HepG2 (cell line): ENCODE data around the gene SAE1. TPM values are rescaled to one million over a fixed set of nuclear protein-coding genes. Genes with fewer than 3 reads are reported as not detected.

ENCODE experiments used
- ATAC-seq: fragments of 200-7000 bp; cut with Tn5 transposase; 3 replicates; pipeline ENCODE4 v1.9.1; 2020; ENCODE audit warnings: mild to moderate bottlenecking, moderate library complexity
- BruUV-seq: library from RNA; stranded (reverse); fragments of 400-500 nt; replicated peaks from 2 replicates; lab custom pipeline; 2021; lab: Mats Ljungman, UMichigan
- CTCF ChIA-PET: fragments of 300-600 bp; formaldehyde crosslinking; extraction: SDS; loops from one replicate; lab custom pipeline; 2021; ENCODE audit warnings: low total read pairs, inconsistent platforms, low intra/inter-chr PET ratio; lab: Yijun Ruan, JAX
- POLR2A ChIA-PET: fragments of 350-600 bp; sonication (Branson Sonifier 250); formaldehyde crosslinking; loops from one replicate; lab custom pipeline; 2020; ENCODE audit warnings: antibody characterized with exemption, inconsistent platforms; lab: Yijun Ruan, JAX
- DNase-seq: peaks from one replicate; pipeline ENCODE4 v3.0.0-alpha.2; 2015; ENCODE audit warnings: low spot score
- FAIRE-seq: peaks from 3 replicates; lab custom pipeline; 2011; peaks lifted over from hg19 to GRCh38; lab: Jason Lieb, UNC
- H2AFZ ChIP-seq: one replicate; pipeline ENCODE4 v1.6.1; 2011; ENCODE audit warnings: low read length, inconsistent platforms
- H3K27ac ChIP-seq: fragments of 300-600 bp; 3 replicates; pipeline ENCODE4 v1.8.0; 2011; ENCODE audit warnings: mixed run types, mild to moderate bottlenecking, mixed read lengths, low read length, inconsistent platforms; ENCODE audit not compliant: insufficient read depth; ENCODE audit errors: extremely low read length
- H3K27me3 ChIP-seq, 2 experiments: fragments of 200-600 bp in 1 of 2; 2 replicates in 1 of 2; 3 replicates in 1 of 2; pipeline versions ENCODE4 v1.6.0 to v1.8.0; 2011; ENCODE audit warnings: low read length in 2 of 2, mild to moderate bottlenecking in 2 of 2, moderate library complexity in 2 of 2, inconsistent platforms in 1 of 2; ENCODE audit not compliant: insufficient read depth in 2 of 2, control insufficient read depth in 1 of 2
- H3K36me3 ChIP-seq, 2 experiments: fragments of 200-600 bp in 1 of 2; replicated peaks in 1 of 2; 2 replicates in 1 of 2; 3 replicates in 1 of 2; pipeline versions ENCODE4 v1.5.1 to v1.8.0; 2011; ENCODE audit warnings: low read length in 2 of 2, inconsistent platforms in 1 of 2; ENCODE audit not compliant: insufficient read depth in 2 of 2, control insufficient read depth in 1 of 2
- H3K4me1 ChIP-seq: 2 replicates; pipeline ENCODE4 v1.5.1; 2012; ENCODE audit warnings: low read length, inconsistent platforms; ENCODE audit not compliant: insufficient read depth
- H3K4me2 ChIP-seq: 2 replicates; pipeline ENCODE4 v1.6.0; 2011; ENCODE audit warnings: low read depth, low read length, inconsistent platforms
- H3K4me3 ChIP-seq, 3 experiments: fragments of 200-600 bp in 1 of 3; sonication (generic), shearing (Covaris generic) in 1 of 3; replicated peaks in 1 of 3; 2 replicates each; pipeline ENCODE4 v1.5.1; 2011 to 2016; ENCODE audit warnings: low read length in 3 of 3, inconsistent platforms in 2 of 3, low read depth in 2 of 3, mild to moderate bottlenecking in 2 of 3, control low read depth in 1 of 3, mixed read lengths in 1 of 3; ENCODE audit not compliant: insufficient read depth in 1 of 3
- H3K79me2 ChIP-seq: one replicate; pipeline ENCODE4 v1.6.1; 2011; ENCODE audit warnings: low read length, inconsistent platforms; ENCODE audit not compliant: insufficient read depth
- H3K9ac ChIP-seq: 2 replicates; pipeline ENCODE4 v1.6.0; 2011; ENCODE audit warnings: mild to moderate bottlenecking, low read depth, low read length, inconsistent platforms; ENCODE audit not compliant: insufficient read depth
- H3K9me3 ChIP-seq: 2 replicates; pipeline ENCODE4 v1.5.1; 2012; ENCODE audit warnings: mild to moderate bottlenecking, low read length
- H4K20me1 ChIP-seq: 2 replicates; pipeline ENCODE4 v1.6.0; 2011; ENCODE audit warnings: inconsistent platforms, mild to moderate bottlenecking, low read length, moderate library complexity; ENCODE audit not compliant: insufficient read depth
- AGO2 ChIP-seq: fragments of 200-400 bp; formaldehyde crosslinking; optimal IDR thresholded peaks from 2 replicates; pipeline ENCODE3; 2017; ENCODE audit warnings: mild to moderate bottlenecking, low read depth, low read length, moderate library complexity
- ESRRA ChIP-seq: sonication (generic); formaldehyde crosslinking; IDR thresholded peaks from 2 replicates; pipeline ENCODE4 v1.5.1; 2020; ENCODE audit warnings: mild to moderate bottlenecking, low read depth, missing genetic modification reagents
- HNRNPH1 ChIP-seq: fragments of 200-400 bp; formaldehyde crosslinking; optimal IDR thresholded peaks from 2 replicates; pipeline ENCODE3; 2017; ENCODE audit warnings: mild to moderate bottlenecking, low read depth, low read length
- RBFOX2 ChIP-seq: fragments of 200-400 bp; formaldehyde crosslinking; IDR thresholded peaks from 2 replicates; pipeline ENCODE4 v1.6.1; 2017; ENCODE audit warnings: low read depth, mild to moderate bottlenecking, low read length
- RNF2 ChIP-seq: fragments of 450-650 bp; conservative IDR thresholded peaks from 2 replicates; pipeline ENCODE4 v1.6.1; 2016; ENCODE audit warnings: low read depth
- RXRB ChIP-seq: IDR thresholded peaks from 2 replicates; pipeline ENCODE4 v1.6.1; 2016; ENCODE audit warnings: borderline replicate concordance, missing genetic modification reagents, missing compliant biosample characterization
- SRF ChIP-seq: IDR thresholded peaks from 2 replicates; pipeline ENCODE4 v1.6.1; 2011; ENCODE audit warnings: mild to moderate bottlenecking, low read depth, low read length, moderate library complexity
- ZBTB8A ChIP-seq: sonication (generic); formaldehyde crosslinking; IDR thresholded peaks from 2 replicates; pipeline ENCODE4 v1.4.0; 2020; ENCODE audit warnings: mild to moderate bottlenecking, low read depth, missing genetic modification reagents, borderline replicate concordance
- ZMYM2 ChIP-seq: sonication (generic); formaldehyde crosslinking; IDR thresholded peaks from 2 replicates; pipeline ENCODE4 v1.8.0; 2022; ENCODE audit warnings: mild to moderate bottlenecking, missing genetic modification reagents
- ZNF510 ChIP-seq: sonication (generic); formaldehyde crosslinking; IDR thresholded peaks from 2 replicates; pipeline ENCODE4 v1.4.0; 2020; ENCODE audit warnings: low read depth, mild to moderate bottlenecking, missing genetic modification reagents
- ZNF670 ChIP-seq: sonication (generic); formaldehyde crosslinking; IDR thresholded peaks from 2 replicates; pipeline ENCODE4 v1.8.0; 2022; ENCODE audit warnings: mild to moderate bottlenecking, missing genetic modification reagents, borderline replicate concordance
- ZSCAN25 ChIP-seq: sonication (generic); formaldehyde crosslinking; IDR thresholded peaks from 2 replicates; pipeline ENCODE4 v1.8.0; 2022; ENCODE audit warnings: mild to moderate bottlenecking, missing genetic modification reagents
- WGBS: methylation state at CpG from one replicate; pipeline ENCODE4 v1.1.6; 2017; ENCODE audit warnings: low lambda C conversion rate; 5-methylcytosine and 5-hydroxymethylcytosine counted together
- in situ Hi-C: cut with HindIII; loops from 2 replicates; pipeline ENCODE4 v1.10.0; 2017; ENCODE audit warnings: low pct_unique_long_range_greater_than_20kb; ENCODE audit not compliant: extremely low pct_ligation_motif_present
- intact Hi-C: fragments of 100-400 bp; cut with micrococcal nuclease; formaldehyde crosslinking; loops from one replicate; pipeline ENCODE4 v1.10.0; 2022; ENCODE audit not compliant: unreplicated experiment
- polyA plus RNA-seq, 8 experiments: library from polyadenylated mRNA; depleted of rRNA in 3 of 8; stranded (reverse) in 7 of 8; unstranded in 1 of 8; fragments of >200 nt; fragmentation: Illumina TruSeq in 4 of 8; extraction: Trizol in 4 of 8; gene quantifications; 2 replicates each; pipeline versions ENCODE4 v1.2.1 to v1.2.3, GENCODE V29; 2011 to 2016; ENCODE audit warnings: low read depth in 4 of 8, missing spikeins in 1 of 8, mixed read lengths in 1 of 8; ENCODE audit not compliant: insufficient read depth in 1 of 8
- total RNA-seq, 5 experiments: library from RNA; depleted of rRNA; stranded (reverse); fragments of >200 nt; fragmentation: Illumina TruSeq; extraction: Trizol; gene quantifications; 2 replicates each; pipeline ENCODE4 v1.2.3, GENCODE V29; 2016; ENCODE audit warnings: low read depth in 1 of 5
- TF ChIP-seq, protein P1 (sequence below): fragments of 450-650 bp; IDR thresholded peaks from 2 replicates; pipeline ENCODE4 v1.6.1; 2016
- TF ChIP-seq, protein P2 (sequence below): sonication (generic); formaldehyde crosslinking; IDR thresholded peaks from 2 replicates; pipeline ENCODE4 v1.5.1; 2020; ENCODE audit warnings: missing genetic modification reagents, mild to moderate bottlenecking, borderline replicate concordance
- TF ChIP-seq, protein P3 (sequence below): sonication (generic); formaldehyde crosslinking; IDR thresholded peaks from 2 replicates; pipeline ENCODE4 v1.8.0; 2022; ENCODE audit warnings: mild to moderate bottlenecking, missing genetic modification reagents; ENCODE audit not compliant: insufficient replicate concordance
- TF ChIP-seq, protein P4 (sequence below): sonication (generic); formaldehyde crosslinking; IDR thresholded peaks from 2 replicates; pipeline ENCODE4 v1.8.1; 2023; ENCODE audit warnings: mild to moderate bottlenecking, moderate library complexity, missing genetic modification reagents
- TF ChIP-seq, protein P5 (sequence below): sonication (generic); formaldehyde crosslinking; IDR thresholded peaks from 2 replicates; pipeline ENCODE4 v1.8.1; 2023; ENCODE audit warnings: mild to moderate bottlenecking, missing genetic modification reagents, borderline replicate concordance

SAE1 gene
- total and polyA plus RNA-seq, 2 of the 13 experiments (the other 11 are each of a cell fraction or from before 2014, with no cell fraction given), result 87.6 to 197 TPM

DNA sequence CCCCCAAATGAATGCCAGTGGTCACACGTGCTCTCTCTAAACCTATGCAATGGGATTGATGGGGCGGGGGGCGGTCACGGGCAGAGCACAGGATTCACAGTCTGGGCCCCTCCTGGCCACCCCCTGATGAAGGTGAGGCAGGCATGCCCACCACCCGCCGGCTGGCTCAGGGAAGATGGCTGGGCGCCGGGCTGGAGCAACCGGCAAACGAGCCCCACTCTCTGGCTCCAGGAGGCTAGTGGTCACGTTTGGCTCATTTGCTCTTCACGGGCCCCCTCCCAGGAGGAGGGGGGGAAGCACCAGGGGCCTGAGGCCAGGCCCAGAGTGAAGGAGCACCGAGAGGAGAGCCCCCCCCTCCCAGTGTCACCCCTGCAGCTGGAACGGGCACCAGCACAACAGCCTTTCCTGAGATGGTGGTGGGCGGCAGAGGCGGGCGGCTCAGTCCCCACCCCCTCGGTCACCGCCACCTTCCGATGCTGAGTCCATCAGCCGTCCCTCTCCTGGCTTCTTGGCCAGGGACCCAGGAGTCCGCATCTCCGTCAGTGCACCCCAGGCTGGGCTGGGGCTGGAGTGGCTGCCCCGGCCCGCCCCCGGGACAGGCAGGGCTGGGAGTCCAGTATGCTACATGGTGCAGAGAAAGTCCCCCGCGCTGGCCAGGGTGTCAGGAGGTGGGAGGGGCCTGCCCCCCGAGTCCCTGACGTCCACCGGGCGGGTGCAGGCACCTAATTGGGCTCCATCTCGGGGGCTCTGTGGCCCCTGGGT, 90.6 kb downstream of the SAE1 start:
- H2AFZ ChIP-seq, result no peak overlapping the region
- H3K9me3 ChIP-seq, result no peaks in the 10 kb centered on the region
- peaks cover 2% of the 10 kb centered on the region for H3K79me2 ChIP-seq
- H3K27me3 ChIP-seq, result no peaks in the 10 kb centered on the region
- ATAC-seq, result no peak
- in situ Hi-C loops (no loop called here), intact Hi-C loops (no loop called here)
- H4K20me1 ChIP-seq, result 0 out of 2 replicates have a peak, but pooled peaks cover 4% of the 10 kb centered on the region
- no peak overlapping the region for H3K27ac ChIP-seq
- no peak overlapping the region for H3K9ac ChIP-seq
- no peak overlapping the region for H3K4me3 ChIP-seq
- CTCF ChIA-PET, result no interaction called here
- no peak for DNase-seq
- peaks cover 8% of the 10 kb centered on the region for H3K4me1 ChIP-seq
- no TSS peak for BruUV-seq
- 97% methylated on average over 6 of the region's 33 CpGs for WGBS
- no peak overlapping the region for H3K4me2 ChIP-seq
- H3K36me3 ChIP-seq, result peaks cover 17 to 32% of the 10 kb centered on the region in 2 experiments; a peak in 4 of 5 replicates
- POLR2A ChIA-PET, result no interaction called here
- FAIRE-seq, result no peak
- TF ChIP-seq, protein P1, sequence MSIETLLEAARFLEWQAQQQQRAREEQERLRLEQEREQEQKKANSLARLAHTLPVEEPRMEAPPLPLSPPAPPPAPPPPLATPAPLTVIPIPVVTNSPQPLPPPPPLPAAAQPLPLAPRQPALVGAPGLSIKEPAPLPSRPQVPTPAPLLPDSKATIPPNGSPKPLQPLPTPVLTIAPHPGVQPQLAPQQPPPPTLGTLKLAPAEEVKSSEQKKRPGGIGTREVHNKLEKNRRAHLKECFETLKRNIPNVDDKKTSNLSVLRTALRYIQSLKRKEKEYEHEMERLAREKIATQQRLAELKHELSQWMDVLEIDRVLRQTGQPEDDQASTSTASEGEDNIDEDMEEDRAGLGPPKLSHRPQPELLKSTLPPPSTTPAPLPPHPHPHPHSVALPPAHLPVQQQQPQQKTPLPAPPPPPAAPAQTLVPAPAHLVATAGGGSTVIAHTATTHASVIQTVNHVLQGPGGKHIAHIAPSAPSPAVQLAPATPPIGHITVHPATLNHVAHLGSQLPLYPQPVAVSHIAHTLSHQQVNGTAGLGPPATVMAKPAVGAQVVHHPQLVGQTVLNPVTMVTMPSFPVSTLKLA, result no peak
- TF ChIP-seq, protein P2, sequence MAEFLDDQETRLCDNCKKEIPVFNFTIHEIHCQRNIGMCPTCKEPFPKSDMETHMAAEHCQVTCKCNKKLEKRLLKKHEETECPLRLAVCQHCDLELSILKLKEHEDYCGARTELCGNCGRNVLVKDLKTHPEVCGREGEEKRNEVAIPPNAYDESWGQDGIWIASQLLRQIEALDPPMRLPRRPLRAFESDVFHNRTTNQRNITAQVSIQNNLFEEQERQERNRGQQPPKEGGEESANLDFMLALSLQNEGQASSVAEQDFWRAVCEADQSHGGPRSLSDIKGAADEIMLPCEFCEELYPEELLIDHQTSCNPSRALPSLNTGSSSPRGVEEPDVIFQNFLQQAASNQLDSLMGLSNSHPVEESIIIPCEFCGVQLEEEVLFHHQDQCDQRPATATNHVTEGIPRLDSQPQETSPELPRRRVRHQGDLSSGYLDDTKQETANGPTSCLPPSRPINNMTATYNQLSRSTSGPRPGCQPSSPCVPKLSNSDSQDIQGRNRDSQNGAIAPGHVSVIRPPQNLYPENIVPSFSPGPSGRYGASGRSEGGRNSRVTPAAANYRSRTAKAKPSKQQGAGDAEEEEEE (CRISPR knock-in tag), result no peak
- no peak for TF ChIP-seq ZBTB8A
- TF ChIP-seq RBFOX2, result peak; percentile 56; the same call in 1 of the 2 replicates
- no peak for TF ChIP-seq RXRB (CRISPR knock-in tag)
- TF ChIP-seq AGO2, result peak; percentile 79
- TF ChIP-seq, protein P3, sequence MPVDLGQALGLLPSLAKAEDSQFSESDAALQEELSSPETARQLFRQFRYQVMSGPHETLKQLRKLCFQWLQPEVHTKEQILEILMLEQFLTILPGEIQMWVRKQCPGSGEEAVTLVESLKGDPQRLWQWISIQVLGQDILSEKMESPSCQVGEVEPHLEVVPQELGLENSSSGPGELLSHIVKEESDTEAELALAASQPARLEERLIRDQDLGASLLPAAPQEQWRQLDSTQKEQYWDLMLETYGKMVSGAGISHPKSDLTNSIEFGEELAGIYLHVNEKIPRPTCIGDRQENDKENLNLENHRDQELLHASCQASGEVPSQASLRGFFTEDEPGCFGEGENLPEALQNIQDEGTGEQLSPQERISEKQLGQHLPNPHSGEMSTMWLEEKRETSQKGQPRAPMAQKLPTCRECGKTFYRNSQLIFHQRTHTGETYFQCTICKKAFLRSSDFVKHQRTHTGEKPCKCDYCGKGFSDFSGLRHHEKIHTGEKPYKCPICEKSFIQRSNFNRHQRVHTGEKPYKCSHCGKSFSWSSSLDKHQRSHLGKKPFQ (CRISPR knock-in tag), result no peak
- TF ChIP-seq ESRRA (CRISPR knock-in tag), result no peak
- no peak for TF ChIP-seq ZMYM2 (CRISPR knock-in tag)
- TF ChIP-seq, protein P4, sequence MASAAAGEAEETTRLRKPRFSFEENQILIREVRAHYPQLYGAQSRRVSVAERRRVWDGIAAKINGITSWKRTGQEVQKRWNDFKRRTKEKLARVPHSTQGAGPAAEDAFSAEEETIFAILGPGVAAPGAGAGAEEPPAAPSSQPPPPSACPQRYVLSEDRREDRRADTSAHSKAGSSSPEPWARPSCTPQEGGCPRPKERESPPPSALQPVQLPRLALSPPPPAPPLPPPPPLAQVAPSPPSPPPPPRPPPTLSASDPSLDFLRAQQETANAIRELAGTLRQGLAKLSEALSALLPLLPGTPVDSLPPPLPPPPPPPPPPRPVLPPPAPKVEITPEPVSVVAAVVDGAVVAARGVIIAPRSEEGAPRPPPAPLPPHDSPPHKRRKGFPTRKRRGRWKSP (CRISPR knock-in tag), result no peak
- TF ChIP-seq HNRNPH1, result no peak
- TF ChIP-seq ZNF670 (CRISPR knock-in tag), result no peak
- no peak for TF ChIP-seq ZSCAN25
- TF ChIP-seq, protein P5, sequence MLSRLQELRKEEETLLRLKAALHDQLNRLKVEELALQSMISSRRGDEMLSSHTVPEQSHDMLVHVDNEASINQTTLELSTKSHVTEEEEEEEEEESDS (CRISPR knock-in tag), result no peak
- no peak for TF ChIP-seq SRF
- TF ChIP-seq RNF2, result no peak
- no peak for TF ChIP-seq ZNF510 (CRISPR knock-in tag)
